GM21529 (cell line): ENCODE measurements around the gene CACNA2D2.

Experiments
- ATAC-seq: cut with Tn5 transposase; IDR thresholded peaks from one replicate; pipeline ENCODE4 v1.9.1; 2021; ENCODE audit not compliant: unreplicated experiment

CACNA2D2 gene

DNA sequence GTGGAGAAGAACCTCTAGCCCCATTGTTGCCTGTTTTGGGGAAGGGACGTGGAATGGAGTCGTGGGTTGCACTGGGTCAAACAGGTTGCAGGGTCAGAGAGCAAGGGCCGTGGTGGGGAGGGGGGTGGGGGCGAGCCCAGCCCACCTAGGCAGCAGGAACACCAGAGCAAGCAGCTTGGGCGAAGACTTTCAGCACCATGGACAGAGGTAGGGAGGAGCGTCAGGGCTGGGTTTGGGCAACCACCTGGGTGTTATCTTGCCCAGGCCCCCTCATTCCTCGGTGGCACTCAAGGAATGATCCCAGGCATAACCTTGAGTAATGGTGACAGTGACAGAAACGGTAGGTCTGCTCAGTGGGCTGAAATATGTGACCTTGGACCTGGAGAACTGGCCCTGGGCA, 98.2 kb downstream of the CACNA2D2 start:
- no peak for ATAC-seq

DNA sequence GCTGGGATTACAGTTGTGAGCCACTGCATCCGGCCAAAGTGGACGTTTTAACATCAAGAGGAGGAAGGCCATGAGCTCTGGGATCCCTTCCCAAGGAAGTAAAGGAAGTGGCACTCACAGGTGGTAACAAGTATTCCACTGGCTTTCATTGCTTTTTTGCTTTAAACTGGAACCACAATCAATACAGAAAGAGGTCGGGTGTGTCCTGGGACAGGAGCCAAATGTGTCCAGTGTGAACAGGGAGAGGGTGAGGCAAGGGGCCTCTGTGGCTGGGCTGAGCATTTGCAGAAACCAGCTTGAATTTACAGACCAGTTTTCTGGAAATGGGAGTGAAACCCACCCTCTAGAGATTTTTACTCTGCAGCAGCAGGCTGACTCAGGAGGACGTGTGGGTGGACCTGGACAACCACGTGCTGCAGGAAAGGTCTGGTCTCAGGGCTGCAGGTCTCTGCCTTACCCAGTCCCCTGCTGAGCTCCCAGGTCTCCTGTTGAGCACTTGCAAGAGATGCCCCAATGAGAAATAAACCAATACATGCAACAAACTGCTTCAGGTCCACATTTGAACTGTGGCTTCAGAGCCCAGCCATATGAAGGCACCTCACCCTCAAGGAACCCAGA, 101.3 kb downstream of the CACNA2D2 start:
- ATAC-seq, result no peak

DNA sequence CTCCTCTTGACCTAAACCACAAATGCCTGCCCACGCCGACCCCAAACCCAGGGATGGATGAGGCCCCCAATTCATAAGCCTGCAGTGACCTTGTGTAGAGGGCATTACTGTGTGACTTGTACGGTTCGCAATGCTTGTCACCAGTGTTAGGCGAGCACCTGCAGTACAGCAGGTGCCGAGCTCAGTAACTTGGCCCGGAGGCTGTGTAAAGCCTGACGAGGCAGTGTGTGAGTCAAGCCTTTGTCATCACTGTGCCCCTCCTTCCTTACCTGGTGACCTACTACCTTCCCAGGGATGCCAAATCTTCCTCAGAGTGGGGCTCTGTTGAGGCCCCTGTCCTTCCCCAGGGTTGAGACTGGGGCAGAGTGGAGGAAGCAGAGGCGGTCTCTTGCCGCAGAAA, 106.9 kb downstream of the CACNA2D2 start:
- ATAC-seq, result no peak

DNA sequence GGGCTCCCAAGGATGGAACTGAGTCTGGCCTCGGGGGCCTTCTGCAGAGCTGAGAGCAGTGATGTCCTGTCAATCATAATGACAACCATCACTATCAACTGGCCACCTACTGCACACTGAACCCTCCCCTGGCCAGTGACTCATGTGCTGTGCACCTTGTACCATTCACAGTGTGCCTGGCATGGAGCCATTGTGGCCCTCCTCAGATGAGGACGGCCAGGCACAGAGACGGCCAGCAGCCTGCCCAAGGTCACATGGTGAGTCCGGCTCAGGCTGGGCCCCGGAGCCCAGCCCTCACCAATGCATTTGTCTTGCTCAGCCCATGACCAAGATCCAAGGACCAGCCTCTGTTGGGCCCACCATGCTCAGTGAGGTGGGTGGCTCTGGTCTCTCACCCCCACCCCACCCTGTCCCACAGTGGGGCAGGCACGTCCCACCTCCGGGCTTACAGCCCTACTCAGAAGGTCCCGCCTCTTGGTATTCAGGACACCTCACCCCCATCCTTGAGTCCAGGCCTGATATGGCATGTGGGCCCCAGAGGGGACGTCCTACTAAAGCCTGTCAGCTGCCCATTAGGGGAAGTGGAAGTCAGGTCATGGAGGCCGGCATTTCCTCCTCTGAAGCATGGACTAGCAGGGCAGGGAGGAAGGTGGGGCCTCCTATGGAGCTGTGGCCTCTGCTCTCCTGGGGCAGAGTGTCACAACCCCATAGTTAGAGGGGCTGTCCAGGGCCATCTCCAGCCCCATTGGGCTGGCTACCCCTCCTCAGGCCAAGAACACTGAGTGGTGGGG, 108.2 kb downstream of the CACNA2D2 start:
- ATAC-seq, result no peak

DNA sequence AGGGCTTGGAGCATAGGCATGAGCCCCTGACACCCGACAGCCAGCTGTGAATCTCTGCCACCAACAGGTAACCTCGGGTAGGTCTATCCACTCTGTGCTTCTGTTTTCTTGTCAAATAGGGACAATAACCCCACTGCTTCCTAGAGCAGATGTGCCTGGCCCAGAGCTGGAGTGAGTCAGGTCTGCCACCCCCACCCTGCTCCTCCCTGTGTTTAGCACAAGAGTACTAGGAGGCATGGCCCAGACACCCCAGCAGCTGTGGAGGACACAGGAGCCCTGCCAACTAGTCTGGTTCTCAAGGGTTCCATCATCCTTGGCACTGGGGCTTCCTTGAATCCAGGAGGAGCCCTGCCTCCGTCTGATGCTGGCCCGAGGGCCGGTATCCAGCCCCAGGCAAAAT, 110.4 kb downstream of the CACNA2D2 start:
- ATAC-seq, result no peak

DNA sequence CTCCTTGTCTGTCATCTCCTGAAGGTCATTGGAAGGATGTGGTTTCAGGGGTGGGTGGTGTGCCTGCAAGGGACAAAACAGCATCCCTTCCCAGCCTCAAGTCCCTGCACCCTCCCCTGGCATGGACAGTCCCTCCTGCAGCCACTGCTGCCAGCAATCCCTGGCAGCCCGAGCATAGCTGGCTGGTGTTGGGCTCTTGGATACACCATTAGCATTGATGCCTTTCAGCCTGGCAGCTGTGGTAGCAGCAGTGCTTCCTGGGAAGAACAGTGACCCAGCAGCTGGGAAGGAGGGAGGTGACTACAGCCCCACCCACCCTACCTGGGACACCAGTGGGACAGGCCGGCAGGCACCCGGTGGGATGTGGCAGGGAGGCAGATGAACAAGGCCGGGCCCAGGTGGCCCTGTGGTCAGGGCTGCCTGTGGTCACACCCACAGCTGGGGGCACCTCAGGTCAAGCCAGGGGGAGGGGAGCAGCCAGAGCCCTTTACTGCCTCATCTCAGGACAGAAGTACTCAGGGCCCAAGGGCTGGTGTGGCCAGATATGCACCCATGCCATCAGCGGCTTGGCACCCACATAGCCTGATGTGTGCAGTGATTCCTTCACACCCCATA, 111.2 kb downstream of the CACNA2D2 start:
- ATAC-seq, result no peak

DNA sequence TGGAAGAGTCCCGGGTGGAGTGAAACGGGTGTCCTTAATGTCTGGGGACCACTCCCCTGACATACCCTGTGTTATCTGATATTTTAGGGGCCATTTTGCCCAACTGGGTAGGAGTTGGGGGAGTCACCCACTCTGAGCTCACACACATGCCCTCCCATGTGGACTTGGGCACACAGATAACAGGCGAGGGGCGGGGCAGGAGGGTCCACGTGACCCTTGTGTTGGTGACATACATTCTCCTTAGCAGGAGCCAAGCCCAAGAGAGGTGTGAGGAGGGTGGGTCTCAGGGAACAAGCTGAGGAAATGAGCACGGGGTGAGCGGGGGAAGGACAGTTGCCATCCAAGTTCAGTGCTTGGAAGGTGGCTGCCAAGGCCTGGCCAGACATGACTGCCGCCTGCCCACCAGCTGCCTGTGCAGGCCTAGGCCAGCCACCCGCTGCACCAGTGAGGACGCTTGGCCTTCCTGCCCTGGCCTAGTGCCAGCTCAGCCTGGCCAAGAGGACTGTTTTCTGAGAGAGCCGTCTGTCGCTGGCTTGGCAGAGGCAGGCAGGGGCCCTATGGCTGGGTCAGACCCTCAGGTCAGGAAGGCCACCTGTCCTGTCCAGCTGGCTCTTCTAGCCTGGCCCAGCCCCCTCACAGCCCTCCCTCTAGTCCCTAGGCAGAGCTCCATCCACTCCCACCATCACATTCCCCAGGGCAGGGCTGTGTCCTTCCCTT, 112.8 kb downstream of the CACNA2D2 start:
- no peak for ATAC-seq

DNA sequence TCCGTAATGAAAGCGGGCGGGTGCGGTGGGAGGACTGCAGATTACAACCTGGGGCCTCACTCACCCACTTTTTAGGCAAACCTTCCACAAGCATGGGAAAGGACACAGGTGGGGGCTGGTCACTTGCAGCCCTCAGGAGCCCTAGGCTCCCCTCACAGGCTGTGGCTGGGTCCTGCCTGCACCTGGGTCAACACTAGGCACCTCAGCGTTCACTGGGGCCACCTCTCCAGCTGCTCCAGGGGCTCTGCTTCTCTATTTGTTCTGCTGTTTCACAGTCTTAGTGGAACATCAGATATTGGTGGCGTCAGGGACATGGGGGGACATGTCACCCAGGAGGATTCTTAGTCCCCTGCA, 114.0 kb downstream of the CACNA2D2 start:
- no peak for ATAC-seq

DNA sequence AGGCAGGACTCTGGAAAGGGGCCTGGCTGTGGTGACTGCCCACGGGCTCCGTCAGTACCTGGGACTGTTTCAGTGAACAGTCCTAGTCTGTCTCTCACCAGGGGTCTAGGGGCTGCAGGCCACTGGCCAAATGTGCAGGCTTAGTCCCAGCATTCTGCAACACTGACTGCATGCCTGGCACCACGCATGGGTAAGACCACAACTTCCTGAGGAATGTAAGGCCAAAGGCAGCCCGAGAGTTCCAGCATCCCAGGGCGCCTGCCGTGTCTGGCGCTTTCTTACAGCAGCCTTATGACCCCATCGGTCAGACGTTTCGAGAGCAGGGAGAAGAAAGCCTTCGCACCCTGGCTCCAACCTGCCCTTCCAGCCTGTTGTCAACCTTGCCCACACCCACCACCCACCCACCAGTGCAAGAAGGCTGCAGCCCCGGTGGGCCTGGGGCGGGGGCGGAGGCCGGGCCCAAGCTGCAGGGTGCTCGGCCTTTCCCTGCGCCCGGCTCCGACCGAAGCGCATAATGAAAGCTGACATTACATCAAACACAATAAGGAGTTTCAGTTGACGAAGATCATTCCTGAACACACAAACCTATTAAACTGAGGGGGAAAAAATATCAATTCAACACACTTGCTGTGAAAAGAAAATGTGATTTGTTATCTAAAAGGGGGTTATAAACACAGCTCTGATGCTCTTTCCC, 114.6 kb downstream of the CACNA2D2 start:
- no peak for ATAC-seq

DNA sequence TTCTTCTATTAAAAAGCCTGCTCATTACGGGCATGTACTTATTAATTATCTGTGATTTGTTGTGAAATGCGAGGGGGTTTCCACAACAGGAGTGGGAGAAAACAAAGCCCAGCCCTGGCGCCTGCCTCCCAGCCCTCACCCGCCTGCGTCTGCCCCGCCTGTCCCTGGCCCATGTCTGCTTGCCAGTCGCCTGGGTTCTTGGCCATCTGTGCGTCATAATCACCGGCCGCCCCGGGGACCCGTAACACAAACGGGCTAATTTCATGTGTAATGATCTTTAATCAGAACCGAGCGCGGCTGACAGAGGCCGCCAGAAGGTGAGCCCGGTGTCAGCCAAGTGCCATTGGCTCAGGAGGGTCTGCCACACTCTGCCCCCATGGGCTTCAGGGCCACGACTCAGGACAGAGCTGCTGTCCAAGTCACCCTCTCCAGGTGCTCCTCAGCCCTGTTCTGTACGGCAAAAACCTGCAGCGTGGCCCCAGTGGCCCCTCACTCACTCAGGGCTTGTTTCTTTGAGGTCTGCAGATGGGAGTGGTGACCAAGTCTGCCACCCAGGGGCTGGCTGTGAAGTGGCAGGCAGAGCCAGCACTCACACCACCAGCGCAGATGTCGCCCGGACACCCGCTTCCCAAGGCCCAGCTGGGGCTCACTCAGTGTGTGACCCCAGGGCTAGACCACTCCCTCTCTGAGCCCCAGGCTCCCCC, 115.3 kb downstream of the CACNA2D2 start:
- ATAC-seq, result no peak

DNA sequence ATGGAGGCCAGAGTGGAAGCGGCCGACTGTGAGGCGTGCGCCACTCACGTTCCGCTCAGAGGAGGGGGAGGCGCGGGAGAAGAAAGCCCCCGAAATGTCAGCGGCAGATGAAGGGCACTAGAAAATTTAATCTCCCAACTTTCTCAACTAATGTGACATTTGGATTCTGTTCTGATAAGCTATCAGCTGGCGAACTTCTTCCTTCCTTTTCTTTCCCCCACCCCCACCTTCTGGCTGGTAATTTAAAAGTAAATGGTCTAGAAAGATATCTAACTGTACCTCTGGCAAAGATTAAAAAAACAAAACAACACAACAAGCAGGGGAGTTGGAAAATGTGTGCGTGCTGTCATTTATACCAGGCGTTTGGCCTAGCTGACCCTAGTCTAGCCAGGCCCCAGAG, 117.7 kb downstream of the CACNA2D2 start:
- no peak for ATAC-seq

DNA sequence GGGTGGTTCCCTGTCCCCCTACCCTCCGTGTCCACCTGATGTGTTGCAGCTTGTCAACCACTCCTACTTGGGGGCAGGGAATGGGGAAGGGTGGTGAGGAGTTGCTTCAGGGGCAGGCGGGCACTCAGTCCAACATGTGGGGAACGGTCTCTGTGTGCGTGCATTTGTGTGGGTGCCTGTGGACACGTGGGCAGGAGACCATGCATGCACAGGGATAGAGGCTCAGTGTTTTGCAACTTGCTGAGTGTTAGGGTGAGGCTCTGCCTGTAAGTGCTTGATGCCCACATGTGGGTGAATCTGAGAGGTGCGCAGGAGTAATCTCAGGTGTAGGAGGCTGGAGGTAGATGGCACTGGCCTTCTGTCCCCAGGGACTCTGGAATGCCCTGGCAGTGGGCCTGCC, 119.7 kb downstream of the CACNA2D2 start:
- ATAC-seq, result no peak

DNA sequence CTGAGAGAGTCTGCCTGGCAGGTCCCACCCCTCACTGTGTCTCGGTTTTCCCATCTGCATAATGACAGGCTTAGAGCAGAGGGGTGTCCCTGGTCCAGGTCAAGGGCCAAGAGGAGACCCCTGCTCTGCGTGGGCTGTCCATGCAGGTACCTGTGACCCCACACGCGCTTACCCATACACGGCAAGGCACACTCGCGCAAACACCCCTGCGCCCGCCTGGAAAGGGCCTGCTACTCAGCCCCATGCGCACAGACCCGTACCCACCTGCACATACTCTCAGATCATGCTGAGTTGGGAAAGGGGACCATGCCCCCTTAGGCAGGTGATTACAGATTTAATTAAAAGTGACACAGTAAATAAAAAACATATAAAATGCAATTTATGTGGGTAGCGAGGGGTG, 120.7 kb downstream of the CACNA2D2 start:
- no peak for ATAC-seq

DNA sequence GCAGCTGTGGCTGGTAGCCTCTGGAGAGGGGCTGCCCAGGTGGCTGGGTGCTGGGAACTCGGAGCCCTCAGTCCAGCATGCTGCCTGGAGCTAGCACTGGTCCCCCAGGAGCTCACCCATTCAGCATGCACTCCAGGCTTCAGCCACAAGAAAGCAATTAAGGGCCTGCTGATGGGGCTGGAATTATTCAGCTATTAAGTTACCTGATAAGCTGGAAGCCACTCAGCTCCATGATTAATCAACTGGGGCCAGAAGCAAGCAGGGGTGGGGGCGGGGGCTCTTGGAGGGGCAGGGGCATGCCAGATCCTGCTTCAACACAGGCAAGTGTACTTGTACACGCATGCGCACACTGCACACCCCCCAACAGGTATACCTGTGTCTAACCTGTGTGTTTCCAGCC, 122.1 kb downstream of the CACNA2D2 start:
- ATAC-seq, result no peak

DNA sequence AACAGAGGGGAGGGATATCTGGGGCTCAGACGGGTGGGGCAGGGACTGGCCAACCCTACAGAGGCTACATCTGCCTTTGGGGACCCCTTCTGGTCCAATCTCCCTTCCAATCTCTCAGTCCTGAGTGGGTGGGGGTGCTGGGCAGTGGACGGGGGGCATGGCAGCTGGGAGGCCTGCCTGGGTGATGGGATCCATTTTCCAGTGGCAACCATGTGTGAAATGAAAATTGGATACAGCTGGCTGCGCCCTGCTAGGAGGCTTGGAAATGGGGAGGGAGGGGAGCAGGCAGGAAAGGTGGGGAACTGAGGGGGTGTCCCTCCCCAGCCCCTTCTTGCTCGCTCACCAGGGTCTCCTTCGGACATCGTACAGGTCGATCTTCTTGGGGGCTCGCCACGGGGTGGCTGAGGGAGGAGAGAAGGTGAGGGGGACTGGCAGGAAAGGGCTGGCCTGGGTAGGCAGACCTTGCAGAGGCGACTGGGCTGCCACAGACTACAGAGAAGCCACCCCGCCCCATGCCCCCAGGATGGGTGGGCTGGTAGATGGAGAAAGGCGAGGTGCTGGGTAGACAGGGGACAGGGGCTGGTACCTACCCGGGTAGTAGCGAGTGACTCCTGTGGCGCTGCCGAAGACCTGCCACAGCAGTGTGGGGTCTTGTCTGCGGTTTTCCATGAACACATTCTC, 122.9 kb downstream of the CACNA2D2 start:
- ATAC-seq, result no peak

DNA sequence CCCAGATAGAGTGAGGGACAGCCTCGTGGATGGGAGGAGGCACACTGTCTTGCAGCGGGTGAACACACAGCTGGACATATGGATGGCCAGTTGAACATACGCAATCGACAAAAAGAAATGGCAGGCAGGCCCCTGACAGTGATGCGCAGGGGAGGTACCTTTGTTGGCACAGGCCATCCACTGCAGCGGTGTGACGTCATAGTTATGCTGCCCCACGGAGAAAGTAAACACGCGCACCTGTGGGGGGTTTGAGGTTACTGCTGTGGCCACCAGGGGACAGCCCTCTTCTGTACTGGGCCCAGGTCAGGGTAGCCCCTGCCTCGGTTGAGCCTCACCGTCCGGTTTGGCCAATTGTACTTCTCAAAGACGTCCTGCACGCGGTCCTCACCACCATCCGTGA, 124.7 kb downstream of the CACNA2D2 start:
- no peak for ATAC-seq

DNA sequence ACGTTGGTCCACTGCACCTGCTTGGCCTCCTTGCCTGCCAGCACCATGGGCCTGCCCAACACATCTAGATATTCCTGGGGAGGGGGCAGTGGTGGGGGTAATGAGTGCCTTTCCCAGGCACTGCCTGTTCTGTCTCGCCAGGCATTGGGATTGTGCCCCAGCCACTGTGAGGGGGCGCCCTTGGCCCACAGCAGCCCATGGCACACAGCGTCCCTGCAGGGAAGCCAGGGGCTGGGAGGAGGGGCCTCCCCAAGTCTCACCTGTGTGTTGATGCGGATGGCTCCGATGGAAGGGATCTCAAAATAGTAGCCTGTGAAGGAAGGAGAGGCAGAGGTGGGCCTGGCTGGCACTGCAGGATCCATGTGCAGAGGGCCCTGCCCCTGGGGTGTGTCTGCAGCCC, 125.4 kb downstream of the CACNA2D2 start:
- ATAC-seq, result no peak

DNA sequence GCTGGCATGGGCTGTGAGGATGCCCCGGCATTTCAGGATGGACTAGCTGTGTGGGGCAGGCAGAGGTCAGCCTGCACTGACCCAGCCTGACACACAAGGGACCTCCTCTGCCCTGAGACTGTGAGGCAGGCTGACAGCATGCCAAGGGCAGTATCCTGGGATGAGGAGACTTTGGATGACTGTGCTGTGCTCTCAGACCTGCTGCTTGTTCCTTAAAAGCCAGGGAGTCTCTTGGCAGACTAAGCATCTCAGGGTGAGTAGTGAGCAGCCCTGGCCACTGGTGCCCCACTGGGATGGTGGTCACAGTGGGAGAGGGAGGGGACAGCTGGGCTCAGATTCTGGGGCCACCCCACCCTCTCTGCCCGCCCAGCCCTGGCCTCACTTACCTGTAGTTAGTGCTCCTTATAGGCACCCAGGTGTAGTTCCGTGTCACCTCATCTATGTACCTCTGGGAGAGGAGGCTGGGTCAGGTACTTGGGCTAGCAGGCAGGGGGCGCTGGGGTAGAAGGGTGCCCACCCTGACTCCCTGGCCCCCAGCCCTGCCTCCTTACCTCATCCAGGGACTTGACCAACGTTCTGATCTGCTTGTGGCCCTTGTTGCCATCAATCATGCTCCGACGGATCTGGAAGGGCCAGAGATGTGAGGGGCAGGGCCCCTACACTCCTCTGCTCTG, 128.0 kb downstream of the CACNA2D2 start:
- ATAC-seq, result no peak
